Natural killer cell (primary cell): ENCODE data around the gene ZNF764. TPM values are rescaled to one million over a fixed set of nuclear protein-coding genes. Genes with fewer than 3 reads are reported as not detected.

ENCODE experiments used
- ATAC-seq, 3 donors: fragments of 150-1000 bp in 2 of 3; fragments of 200-7000 bp in 1 of 3; cut with Tn5 transposase; 1 replicate in 1 of 3; 2 replicates in 2 of 3; pipeline ENCODE4 v1.10.0; 2021; ENCODE audit warnings: mild to moderate bottlenecking in 2 of 3, moderate library complexity in 2 of 3
- DNase-seq, 2 donors: peaks; one replicate each; pipeline versions ENCODE4 v3.0.0 to v3.0.0-alpha.2; 2013 to 2021; ENCODE audit warnings: mixed read lengths in 1 of 2
- H3K27ac ChIP-seq: one replicate; pipeline ENCODE4 v1.5.1; 2013; ENCODE audit warnings: mild to moderate bottlenecking, low read length
- H3K27me3 ChIP-seq: one replicate; pipeline ENCODE4 v1.6.1; 2013; ENCODE audit warnings: low read length; ENCODE audit not compliant: control insufficient read depth, insufficient read depth
- H3K36me3 ChIP-seq: one replicate; pipeline ENCODE4 v1.6.1; 2013; ENCODE audit warnings: low read length; ENCODE audit not compliant: control insufficient read depth, insufficient read depth
- H3K4me1 ChIP-seq: one replicate; pipeline ENCODE4 v1.6.1; 2013; ENCODE audit warnings: low read length; ENCODE audit not compliant: control insufficient read depth, insufficient read depth
- H3K4me3 ChIP-seq: one replicate; pipeline ENCODE4 v1.5.1; 2013; ENCODE audit warnings: low read length
- H3K9me3 ChIP-seq: one replicate; pipeline ENCODE4 v1.6.1; 2013; ENCODE audit warnings: low read length; ENCODE audit not compliant: control insufficient read depth, insufficient read depth
- H3K27ac Mint-ChIP-seq, 2 donors: one replicate each; pipeline ENCODE4 v1.8.0; 2022; ENCODE audit warnings: mild to moderate bottlenecking in 2 of 2, mixed read lengths in 2 of 2, moderate library complexity in 1 of 2
- H3K27me3 Mint-ChIP-seq, 2 donors: one replicate each; pipeline ENCODE4 v1.8.0; 2022; ENCODE audit warnings: low read depth in 2 of 2, mixed read lengths in 2 of 2
- H3K36me3 Mint-ChIP-seq: one replicate; pipeline ENCODE4 v1.8.0; 2022; ENCODE audit warnings: mixed read lengths
- H3K4me1 Mint-ChIP-seq, 2 donors: one replicate each; pipeline ENCODE4 v1.8.0; 2022; ENCODE audit warnings: mixed read lengths in 2 of 2
- H3K4me3 Mint-ChIP-seq: one replicate; pipeline ENCODE4 v1.8.0; 2022; ENCODE audit warnings: mild to moderate bottlenecking, moderate library complexity, mixed read lengths
- H3K9me3 Mint-ChIP-seq, 2 donors: one replicate each; pipeline ENCODE4 v1.8.0; 2022; ENCODE audit warnings: mixed read lengths in 2 of 2
- whole genome bisulfite sequencing: methylation state at CpG from one replicate; pipeline ENCODE4 v1.1.7; 2013; ENCODE audit warnings: missing lambda C conversion rate; ENCODE audit not compliant: insufficient coverage; 5-methylcytosine and 5-hydroxymethylcytosine counted together
- intact Hi-C: fragments of 100-400 bp; cut with micrococcal nuclease; formaldehyde crosslinking; loops from one replicate; pipeline ENCODE4 v1.14.2; 2022
- total RNA-seq, 4 donors: library from RNA; stranded (reverse); fragments of 120-200 nt in 1 of 4; gene quantifications; one replicate each; pipeline versions ENCODE4 v1.2.3 to v1.2.4, GENCODE V29; 2013 to 2022
- TF ChIP-seq, protein P1 (sequence below): fragments of 200-600 bp; IDR thresholded peaks from one replicate; pipeline ENCODE4 v1.8.0; 2022; ENCODE audit warnings: antibody characterized with exemption

ZNF764 gene
- total RNA-seq, 3 donors from 2014 or later (not counting 1 experiment from before 2014, with no cell fraction given) = 9.6 to 13.0 (median 11.7) TPM

DNA sequence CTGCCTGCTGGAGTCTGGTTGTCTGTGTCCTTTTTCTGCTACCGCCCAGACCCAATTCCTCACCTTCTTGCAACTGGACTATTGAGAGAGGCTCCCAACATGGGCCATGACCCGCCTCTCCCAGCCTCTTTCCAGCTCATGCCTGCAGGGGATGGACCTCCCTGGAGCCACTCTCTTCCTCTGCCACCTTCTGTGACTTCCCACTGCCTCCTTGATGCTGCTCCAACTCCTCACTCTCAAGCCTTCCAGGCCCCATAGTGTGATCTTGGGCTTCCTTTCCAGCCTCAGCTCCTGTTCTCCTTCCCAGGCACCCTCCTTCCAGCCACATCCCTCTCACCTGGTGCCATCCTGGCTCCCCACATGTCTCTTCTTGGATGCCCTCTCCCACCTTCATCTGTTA lies 42.9 kb downstream of the ZNF764 start:
- intact Hi-C loops = no loop called here
- Histone ChIP-seq H3K9me3 (no peaks in the 10 kb centered on the region), H3K4me1 (peaks cover 22% of the 10 kb centered on the region), H3K4me3 (no peak overlapping the region), H3K27ac (no peak overlapping the region), H3K36me3 (peaks cover 97% of the 10 kb centered on the region), H3K27me3 (no peaks in the 10 kb centered on the region)
- no peak for DNase-seq
- Mint-ChIP-seq H3K4me1 (peaks cover 22 to 39% of the 10 kb centered on the region in 2 donors), H3K27me3 (no peaks in the 10 kb centered on the region), H3K9me3 (no peaks in the 10 kb centered on the region), H3K36me3 (peaks cover 16% of the 10 kb centered on the region), H3K27ac (peak overlapping the region; percentile 53 to 78), H3K4me3 (no peak overlapping the region)
- TF ChIP-seq, protein P1, sequence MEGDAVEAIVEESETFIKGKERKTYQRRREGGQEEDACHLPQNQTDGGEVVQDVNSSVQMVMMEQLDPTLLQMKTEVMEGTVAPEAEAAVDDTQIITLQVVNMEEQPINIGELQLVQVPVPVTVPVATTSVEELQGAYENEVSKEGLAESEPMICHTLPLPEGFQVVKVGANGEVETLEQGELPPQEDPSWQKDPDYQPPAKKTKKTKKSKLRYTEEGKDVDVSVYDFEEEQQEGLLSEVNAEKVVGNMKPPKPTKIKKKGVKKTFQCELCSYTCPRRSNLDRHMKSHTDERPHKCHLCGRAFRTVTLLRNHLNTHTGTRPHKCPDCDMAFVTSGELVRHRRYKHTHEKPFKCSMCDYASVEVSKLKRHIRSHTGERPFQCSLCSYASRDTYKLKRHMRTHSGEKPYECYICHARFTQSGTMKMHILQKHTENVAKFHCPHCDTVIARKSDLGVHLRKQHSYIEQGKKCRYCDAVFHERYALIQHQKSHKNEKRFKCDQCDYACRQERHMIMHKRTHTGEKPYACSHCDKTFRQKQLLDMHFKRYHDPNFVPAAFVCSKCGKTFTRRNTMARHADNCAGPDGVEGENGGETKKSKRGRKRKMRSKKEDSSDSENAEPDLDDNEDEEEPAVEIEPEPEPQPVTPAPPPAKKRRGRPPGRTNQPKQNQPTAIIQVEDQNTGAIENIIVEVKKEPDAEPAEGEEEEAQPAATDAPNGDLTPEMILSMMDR = no peak
- WGBS = 88% methylated on average over 2 of the region's 2 CpGs
- no peak for ATAC-seq

DNA sequence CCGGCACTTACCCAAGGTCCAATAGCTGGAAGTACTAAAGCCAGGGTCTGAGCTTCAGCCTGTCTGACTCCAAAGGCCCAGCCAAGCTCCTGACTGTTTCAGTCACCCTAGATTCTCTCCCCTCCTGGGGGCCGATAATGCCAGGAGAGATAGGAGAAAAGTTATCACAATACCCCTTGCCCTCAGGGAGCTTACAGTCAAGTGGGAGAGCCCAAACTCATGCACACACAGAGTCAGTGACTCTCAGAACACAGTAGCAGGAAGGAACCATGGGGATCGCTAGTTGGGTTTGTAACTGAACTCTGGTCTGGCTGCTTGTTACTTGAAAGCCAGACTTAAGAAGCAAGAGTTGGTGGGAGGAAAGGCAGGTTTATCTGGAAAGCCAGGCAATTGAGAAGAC lies 46.7 kb downstream of the ZNF764 start:
- H3K27ac ChIP-seq = no peak overlapping the region
- peak overlapping the region; percentile 53 to 73 for H3K27ac Mint-ChIP-seq
- H3K9me3 Mint-ChIP-seq = no peaks in the 10 kb centered on the region

DNA sequence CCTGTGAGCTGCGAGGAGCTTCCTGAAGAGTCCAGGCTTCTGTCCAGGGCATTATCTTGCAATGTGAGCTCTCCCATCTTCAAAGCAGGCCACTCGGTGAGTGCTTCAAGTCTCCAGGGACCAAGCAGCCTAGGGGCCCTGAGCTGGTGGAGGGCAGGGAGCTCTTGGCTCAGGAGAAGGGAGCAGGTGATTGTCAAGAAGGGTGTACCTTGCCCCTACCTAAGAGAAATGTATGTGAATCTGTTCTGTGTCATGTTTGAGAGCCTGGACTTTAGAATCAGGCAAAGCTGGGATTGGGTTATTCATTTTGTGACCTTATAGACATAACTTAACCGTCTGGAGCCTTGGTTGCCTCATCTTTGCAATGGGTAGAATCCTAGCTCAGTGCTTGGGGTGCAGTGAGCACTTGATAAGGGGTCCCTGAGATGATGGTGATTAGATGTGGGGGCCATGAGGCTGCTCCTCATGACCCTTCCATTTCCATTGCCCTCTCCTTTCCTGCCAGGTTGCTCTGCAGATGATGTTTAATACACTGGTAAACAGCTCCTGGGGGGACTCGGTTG lies 47.7 kb downstream of the ZNF764 start:
- Mint-ChIP-seq H3K27me3 (no peaks in the 10 kb centered on the region), H3K4me3 (no peak overlapping the region), H3K4me1 (peaks cover 10 to 22% of the 10 kb centered on the region in 2 donors), H3K36me3 (peaks cover 6% of the 10 kb centered on the region), H3K9me3 (no peaks in the 10 kb centered on the region), H3K27ac (peak overlapping the region; percentile 53 to 73)
- ATAC-seq = no peak
- 89% methylated on average over 4 of the region's 4 CpGs for WGBS
- TF ChIP-seq, protein P1 = no peak
- DNase-seq = no peak
- Histone ChIP-seq H3K9me3 (no peaks in the 10 kb centered on the region), H3K4me1 (peaks cover 3% of the 10 kb centered on the region), H3K36me3 (peaks cover 86% of the 10 kb centered on the region), H3K27ac (no peak overlapping the region), H3K27me3 (no peaks in the 10 kb centered on the region), H3K4me3 (no peak overlapping the region)
- intact Hi-C loops = no loop called here

More for the DNA sequence above, 46.7 kb downstream of the ZNF764 start:
- Histone ChIP-seq H3K9me3 (no peaks in the 10 kb centered on the region), H3K36me3 (peaks cover 90% of the 10 kb centered on the region), H3K27me3 (no peaks in the 10 kb centered on the region), H3K4me1 (peaks cover 4% of the 10 kb centered on the region), H3K4me3 (no peak overlapping the region)
- Mint-ChIP-seq H3K27me3 (no peaks in the 10 kb centered on the region), H3K36me3 (peaks cover 6% of the 10 kb centered on the region), H3K4me3 (no peak overlapping the region), H3K4me1 (peaks cover 15 to 27% of the 10 kb centered on the region in 2 donors)
- WGBS = 95% methylated on average over 3 of the region's 3 CpGs
- TF ChIP-seq, protein P1 = no peak
- no peak for DNase-seq
- intact Hi-C loops = no loop called here
- ATAC-seq = no peak
